Stimulated activated CD4-positive, alpha-beta T cell treated with anti-CD3 and anti-CD28 coated beads, Interleukin-12 subunit alpha, Interleukin-12 subunit beta, amount 100 ng/mL, for 48 hours (primary cell): ENCODE measurements around the gene INSRR.

ENCODE experiments used
- DNase-seq, 3 donors: peaks; one replicate each; pipeline ENCODE4 v3.0.0-alpha.2; 2020; ENCODE audit warnings: low read depth in 2 of 3, low spot score in 1 of 3

The INSRR gene

GRCh38 chr1:156853761-156854160 lies 5.2 kb downstream of the INSRR start:
- no peak for DNase-seq

GRCh38 chr1:156852418-156852874 lies 6.5 kb downstream of the INSRR start:
- no peak for DNase-seq

- DNase-seq, result no peak
These were observed 7.0 kb downstream of the INSRR start for GRCh38 chr1:156851779-156852417.

- DNase-seq, result no peak
These were observed 9.8 kb downstream of the INSRR start for GRCh38 chr1:156849151-156849496.

- DNase-seq, result peak; percentile 38 to 62 (median 51)
These were observed 10.3 kb downstream of the INSRR start for GRCh38 chr1:156848461-156849150.

- no peak for DNase-seq
These were observed 11.1 kb downstream of the INSRR start for GRCh38 chr1:156847591-156848460.

- DNase-seq, result no peak
These were observed 12.3 kb downstream of the INSRR start for GRCh38 chr1:156846643-156847042.

- DNase-seq, result no peak
These were observed 12.9 kb downstream of the INSRR start for GRCh38 chr1:156845953-156846545.

- peak in 1 of 3 donors; percentile 31 for DNase-seq
These were observed 13.6 kb downstream of the INSRR start for GRCh38 chr1:156845055-156845952.

GRCh38 chr1:156844638-156845037 lies 14.3 kb downstream of the INSRR start:
- no peak for DNase-seq

- no peak for DNase-seq
These were observed 14.8 kb downstream of the INSRR start for GRCh38 chr1:156844102-156844501.

GRCh38 chr1:156842618-156843300 lies 16.2 kb downstream of the INSRR start:
- no peak for DNase-seq

- DNase-seq, result no peak
These were observed 17.5 kb downstream of the INSRR start for GRCh38 chr1:156841295-156841855.

GRCh38 chr1:156840898-156841279 lies 18.0 kb downstream of the INSRR start:
- DNase-seq, result no peak

GRCh38 chr1:156840186-156840897 lies 18.6 kb downstream of the INSRR start:
- no peak for DNase-seq

- no peak for DNase-seq
These were observed 19.3 kb downstream of the INSRR start for GRCh38 chr1:156839426-156840109.

GRCh38 chr1:156838972-156839371 lies 19.9 kb downstream of the INSRR start:
- DNase-seq, result peak in 1 of 3 donors; percentile 61

- no peak for DNase-seq
These were observed 22.0 kb downstream of the INSRR start for GRCh38 chr1:156836892-156837291.
